HG02763 (cell line): ENCODE results near the gene RSPH10B.
"Not testable (repeated sequence)": the region's sequence is repeated elsewhere in the genome, so short reads cannot be mapped to it uniquely, and the experiment has no call there.

Experiments
- ATAC-seq: cut with Tn5 transposase; IDR thresholded peaks from one replicate; pipeline ENCODE4 v1.9.1; 2021; ENCODE audit warnings: mild to moderate bottlenecking, moderate library complexity; ENCODE audit not compliant: unreplicated experiment

The RSPH10B gene

GRCh38 chr7:5970347-5970911 lies at the start of gene RSPH10B:
Gene RSPH10B (minus strand): TSS chr7:5970689. CDS start chr7:5967116, 3,573 bp downstream.
- ATAC-seq, result not testable (repeated sequence)

- ATAC-seq, result no peak
Measured at GRCh38 chr7:6016653-6016966, 46.1 kb upstream of the RSPH10B start.

DNA sequence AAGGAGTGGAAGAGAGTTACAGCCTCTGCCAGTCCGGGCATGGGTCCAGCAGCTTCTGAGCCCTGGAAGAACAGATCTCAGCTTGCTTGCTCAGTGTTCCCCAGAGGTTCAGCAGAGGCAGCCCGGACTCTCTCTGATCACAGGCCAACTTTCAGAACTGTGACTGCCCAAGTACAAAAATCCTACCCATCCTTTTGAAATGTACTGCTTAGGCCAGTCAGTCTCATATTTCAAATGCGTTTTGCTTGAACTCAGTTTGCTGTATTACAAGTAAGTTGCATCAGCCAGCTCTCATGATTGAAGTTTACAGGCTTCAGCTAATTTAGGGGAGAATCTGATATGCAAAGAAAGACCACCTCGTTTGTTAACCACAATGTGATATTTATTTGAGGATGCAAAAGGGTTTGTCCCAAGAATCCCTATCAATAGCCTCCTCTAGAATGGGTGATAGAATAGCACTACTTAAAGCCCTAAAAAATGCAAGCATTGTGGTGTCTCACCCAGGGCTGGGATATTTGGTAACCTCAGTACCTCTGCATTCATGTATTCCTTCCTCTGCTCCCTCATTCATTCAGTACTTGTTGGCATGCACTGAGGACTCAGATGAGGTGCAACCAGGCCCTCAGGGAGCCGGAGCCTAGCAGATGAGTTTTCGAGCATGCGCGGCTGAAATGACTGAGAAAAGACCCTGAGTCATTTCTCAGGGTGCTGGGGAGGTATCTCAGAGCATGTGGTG lies 45.6 kb upstream of the RSPH10B start:
- no peak for ATAC-seq

- no peak for ATAC-seq
Measured at GRCh38 chr7:6012355-6013104, 42.0 kb upstream of the RSPH10B start.

DNA sequence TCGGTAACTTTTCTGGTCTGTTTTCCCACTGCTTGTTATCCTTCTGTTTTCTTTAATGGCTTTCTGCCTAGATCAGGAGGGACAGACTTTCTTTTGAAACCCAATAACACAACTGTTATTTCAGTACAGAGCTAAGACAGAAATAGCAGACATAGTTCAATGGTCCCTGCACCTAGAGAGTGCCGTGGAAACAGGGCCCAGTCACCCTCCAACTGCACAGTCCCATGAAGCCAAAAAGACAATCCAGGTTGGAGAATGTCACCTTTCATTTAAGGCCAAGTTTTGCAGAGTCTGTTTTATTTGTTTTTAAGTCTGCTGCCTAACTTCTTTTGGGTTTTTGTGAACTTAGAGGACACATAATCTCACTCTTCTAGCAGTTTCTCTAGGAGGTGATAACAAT lies 41.1 kb upstream of the RSPH10B start:
- no peak for ATAC-seq

DNA sequence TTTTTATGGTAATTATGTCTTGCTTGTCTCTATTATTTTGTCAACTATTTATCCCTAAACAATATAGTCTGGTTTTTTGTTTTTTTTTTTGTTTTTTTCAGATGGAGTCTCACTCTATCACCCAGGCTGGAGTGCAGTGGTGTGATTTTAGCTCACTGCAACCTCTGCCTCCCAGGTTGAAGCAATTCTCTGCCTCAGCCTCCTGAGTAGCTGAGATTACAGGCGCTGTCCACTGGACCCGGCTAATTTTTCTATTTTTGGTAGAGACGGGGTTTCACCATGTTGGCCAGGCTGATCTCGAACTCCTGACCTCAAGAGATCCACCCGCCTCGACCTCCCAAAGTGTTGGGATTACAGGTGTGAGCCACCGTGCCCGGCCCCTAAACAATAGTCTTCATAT lies 39.9 kb upstream of the RSPH10B start:
- ATAC-seq, result not testable (repeated sequence)

DNA sequence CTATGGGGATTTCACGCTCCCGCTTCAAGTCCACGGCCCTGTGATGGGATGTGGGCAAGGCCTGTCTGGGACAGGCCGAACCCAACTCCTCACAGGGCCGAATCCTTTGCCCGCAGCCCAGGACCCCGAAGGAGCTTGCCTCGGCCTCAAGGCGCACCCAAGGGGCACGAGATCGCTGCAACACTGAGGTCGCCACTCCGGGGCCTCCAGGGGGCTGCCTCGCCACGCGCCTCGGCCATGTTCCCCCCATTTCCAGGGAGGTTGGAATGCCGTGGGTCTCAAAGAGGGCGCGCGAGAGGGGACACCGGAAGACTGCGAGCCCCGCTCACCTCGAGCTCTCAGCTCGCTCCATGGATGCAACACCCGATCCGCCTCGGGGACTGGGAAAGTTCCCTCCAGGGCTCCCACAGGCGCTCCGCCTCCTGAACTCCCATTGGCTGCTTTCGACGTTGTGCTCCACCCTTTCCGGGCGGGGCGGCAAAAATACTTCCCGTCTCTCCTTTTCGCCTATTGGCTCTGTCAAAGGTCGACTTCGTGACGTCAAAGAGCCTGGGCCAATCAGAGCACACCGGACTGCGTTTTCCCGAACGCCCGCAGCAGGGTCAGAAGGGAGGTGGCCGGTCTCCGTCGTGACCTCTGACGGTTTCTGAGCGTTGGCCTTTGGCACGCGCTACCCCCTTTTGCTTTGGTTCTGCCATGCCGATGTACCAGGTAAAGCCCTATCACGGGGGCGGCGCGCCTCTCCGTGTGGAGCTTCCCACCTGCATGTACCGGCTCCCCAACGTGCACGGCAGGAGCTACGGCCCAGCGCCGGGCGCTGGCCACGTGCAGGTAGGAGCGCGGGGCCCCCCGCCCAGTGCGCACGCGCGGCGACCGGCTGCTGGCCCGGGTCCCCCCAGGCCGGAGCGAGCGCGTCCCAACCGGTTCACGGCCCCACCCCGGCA lies 38.5 kb upstream of the RSPH10B start, which contains the start of the genes AIMP2 and PMS2:
TSS of gene AIMP2 (plus strand) at position 605 of the 944 bp plus-strand sequence. CDS start at position 697, 92 bp downstream.
TSS of gene PMS2 (minus strand) at position 382 of the 944 bp plus-strand sequence. CDS start at position 352, 30 bp downstream.
- ATAC-seq, result peak; percentile 96

DNA sequence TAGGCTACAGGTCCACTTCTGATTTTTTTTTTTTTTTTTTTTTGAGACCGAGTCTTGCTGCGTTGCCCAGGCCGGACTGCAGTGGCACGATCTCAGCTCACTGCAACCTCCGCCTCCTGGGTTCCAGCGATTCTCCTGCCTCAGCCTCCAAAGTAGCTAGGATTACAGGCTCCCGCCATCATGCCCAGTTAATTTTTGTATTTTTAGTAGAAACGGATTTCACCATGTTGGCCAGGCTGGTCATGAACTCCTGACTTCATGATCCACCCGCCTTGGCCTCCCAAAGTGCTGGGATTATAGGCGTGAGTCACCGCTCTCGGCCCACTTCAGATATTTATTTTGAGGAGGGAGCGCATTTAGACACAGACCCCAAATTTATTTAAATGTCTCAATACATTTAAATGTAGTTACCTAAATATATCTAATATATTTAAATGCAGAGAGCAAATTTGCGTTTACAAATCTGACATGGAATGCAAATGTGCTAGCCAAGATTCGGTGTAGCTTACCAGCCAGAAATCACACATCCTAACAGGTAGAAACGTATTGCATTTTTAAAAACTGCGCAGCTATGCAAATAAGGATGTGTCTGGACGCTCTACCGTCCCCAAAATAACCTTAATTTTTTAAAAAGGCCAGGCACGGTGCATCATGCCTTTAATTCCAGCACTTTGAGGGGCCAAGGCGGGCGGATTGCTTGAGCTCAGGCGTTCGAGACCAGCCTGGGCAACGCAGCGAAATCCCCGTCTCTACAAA lies 37.5 kb upstream of the RSPH10B start:
- not testable (repeated sequence) for ATAC-seq

- no peak for ATAC-seq
Measured at GRCh38 chr7:6007386-6007785, 36.9 kb upstream of the RSPH10B start.

- ATAC-seq, result no peak
Measured at GRCh38 chr7:5997210-5997808, 26.8 kb upstream of the RSPH10B start.

DNA sequence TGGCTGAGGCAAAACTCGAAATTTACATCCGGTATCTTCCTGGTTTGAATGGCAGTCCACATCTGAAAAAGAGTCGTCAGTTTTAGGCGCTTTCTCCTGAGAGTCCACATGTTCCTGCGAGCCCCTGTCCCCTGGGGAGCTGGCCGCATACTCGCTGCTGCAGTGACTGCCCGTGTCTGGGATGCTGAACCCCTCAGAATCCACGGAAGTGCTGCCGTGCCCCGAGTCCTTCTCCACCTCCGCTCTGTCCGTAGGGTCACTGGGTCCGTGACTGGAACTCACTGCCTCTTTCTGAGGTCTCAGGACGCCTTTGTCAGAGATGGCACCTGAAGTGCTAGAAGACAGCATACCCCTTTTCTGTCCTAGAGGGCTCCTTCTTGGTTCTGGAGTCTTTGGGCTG lies 16.6 kb upstream of the RSPH10B start:
- not testable (repeated sequence) for ATAC-seq

GRCh38 chr7:5979680-5980314 lies 9.3 kb upstream of the RSPH10B start:
- ATAC-seq, result not testable (repeated sequence)

- not testable (repeated sequence) for ATAC-seq
Measured at GRCh38 chr7:5973580-5973979, 3.1 kb upstream of the RSPH10B start.

DNA sequence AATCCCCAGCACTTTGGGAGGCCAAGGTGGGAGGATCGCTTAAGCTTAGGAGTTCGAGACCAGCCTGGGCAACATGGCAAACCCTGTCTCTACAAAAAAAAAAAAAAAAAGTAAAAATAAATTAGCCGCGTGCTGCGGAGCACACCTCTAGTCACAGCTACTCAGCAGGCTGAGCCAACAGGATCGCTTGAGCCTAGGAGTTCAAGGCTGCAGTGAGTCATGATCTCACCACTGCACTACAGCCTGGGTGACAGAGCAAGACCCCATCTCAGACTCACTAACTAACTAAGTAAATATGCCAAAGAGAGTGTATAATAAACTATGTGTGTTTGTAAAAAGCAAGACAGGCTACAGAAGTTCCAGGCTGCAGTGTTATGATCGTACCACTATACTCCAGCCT lies 6.7 kb downstream of the RSPH10B start:
- not testable (repeated sequence) for ATAC-seq

GRCh38 chr7:5963205-5963604 lies 7.3 kb downstream of the RSPH10B start:
- not testable (repeated sequence) for ATAC-seq

DNA sequence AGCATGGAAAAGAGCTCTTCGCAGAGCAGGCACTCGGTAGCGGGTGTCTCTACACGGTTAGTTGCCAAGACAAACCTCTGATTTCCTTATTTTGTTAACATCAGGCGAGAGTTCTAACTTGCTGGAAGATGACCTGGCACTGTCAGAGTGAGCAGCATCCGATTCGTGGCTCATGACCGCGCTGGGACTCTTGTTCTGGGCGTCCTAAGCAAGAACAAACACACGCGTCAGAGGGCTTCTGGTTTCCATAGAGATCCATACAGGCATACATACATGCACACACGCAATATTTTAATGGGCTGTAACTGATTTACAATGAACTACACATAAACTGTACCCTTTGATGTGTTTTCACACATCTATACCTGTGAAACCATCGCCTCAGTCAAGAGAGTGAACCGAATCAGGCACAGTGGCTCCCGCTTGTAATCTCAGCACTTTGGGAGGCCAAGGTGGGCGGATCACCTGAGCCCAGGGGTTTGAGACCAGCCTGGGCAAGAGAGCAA lies 35.5 kb downstream of the RSPH10B start:
- ATAC-seq, result not testable (repeated sequence)

DNA sequence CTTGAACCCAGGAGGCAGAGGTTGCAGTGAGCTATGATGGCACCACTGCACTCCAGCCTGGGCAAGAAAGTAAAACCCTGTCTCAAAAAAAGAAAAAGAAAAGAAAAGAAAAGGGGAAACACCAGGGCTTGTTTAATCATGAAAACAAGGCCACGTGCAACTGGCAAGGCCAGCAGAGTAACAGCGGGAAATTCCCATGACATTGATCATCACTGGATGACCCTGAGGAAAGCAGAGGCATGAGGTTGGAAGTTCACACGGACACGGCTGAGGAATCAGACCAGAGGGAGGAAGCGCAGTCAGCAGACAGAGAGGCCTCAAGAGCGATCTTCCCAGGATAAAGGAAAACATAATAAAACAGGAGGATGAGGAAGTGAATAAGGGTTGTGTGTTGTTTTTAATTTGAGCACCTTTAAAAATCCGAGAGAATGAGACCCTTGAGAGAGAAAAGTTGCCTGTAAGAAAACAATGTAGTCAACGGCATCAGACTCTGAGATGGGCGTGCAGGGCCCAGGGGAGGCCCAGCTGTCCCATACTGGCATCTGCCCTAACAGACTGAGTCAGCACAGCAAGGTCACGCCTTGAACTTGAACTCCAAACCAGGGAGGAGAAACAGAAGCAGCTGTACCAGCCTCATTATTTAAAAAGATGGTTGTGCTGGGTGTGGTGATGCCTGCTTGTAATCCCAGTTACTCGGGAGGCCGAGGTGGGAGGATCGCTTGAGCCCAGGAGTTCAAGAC lies 38.4 kb downstream of the RSPH10B start:
- not testable (repeated sequence) for ATAC-seq

GRCh38 chr7:5931250-5931649 lies 39.2 kb downstream of the RSPH10B start:
- ATAC-seq, result not testable (repeated sequence)
